Left hindlimb (tissue), 1 donor: ENCODE results near the gene OR7D2.
"Not testable (repeated sequence)": the region's sequence is repeated elsewhere in the genome, so short reads cannot be mapped to it uniquely, and the experiment has no call there.

Source experiments
- DNase-seq: peaks from one replicate; pipeline ENCODE4 v3.0.0-alpha.2; 2018

OR7D2 gene

DNA sequence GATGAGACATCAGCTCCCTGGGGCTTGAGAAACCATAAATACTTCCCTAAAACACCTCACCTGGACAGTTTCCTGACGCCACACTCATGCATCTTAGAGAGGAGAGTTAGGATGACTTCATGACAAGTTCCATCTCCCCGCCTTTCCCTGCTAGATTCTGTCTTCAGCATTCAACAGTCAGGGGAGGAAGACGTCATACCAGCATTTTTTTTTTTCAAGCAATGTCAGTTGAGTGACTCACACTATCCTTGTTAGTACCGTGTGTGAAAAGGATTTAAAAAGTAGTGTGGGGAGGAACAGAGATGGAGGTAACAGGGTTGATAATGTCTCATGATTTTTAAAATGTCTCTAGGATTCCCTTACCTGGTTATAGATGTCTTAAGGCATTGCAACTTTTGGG is at the start of gene OR7D2:
Gene OR7D2, plus strand, starts transcription at position 79 of the 400 bp plus-strand sequence. CDS start 6,803 bp downstream, outside the sequence.
- DNase-seq: no peak

DNA sequence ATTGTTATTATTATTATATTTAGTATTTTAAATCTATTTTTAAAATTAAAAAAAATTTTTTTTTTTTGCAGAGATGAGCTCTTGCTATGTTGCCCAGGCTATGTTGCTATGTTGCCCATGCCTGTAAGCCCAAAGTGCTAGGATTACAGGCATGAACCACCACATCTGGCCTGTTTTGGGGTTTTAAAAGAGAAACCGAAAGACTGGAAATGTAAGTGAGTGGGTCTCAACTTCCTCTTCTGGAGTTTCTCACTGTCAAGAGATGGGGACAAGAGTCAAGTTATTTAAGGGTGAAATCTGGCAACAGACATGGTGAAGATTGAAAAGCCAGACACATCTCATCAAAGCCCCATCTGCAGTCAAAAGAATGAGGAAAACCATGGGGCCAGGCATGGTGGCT is 47.8 kb upstream of the OR7D2 start:
- DNase-seq: no peak

DNA sequence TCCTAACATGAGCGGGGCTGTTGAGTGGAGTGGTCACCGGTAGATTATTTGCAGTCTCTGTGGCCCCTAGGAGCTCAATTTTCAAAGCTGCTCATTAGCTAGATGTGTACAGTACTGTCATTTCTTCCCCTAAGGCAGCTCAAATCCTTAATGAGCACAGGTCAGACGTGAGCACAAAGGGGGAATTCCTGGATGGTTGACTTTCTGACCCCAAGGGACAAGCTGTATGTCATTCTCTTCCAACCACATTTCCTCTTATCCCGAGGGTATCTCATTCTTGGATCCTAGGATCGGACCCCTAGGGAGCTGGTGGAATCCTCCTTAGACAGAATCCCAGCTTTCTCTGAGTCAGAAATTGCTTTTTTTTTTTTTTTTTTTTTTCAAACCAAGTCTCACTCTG is 46.4 kb upstream of the OR7D2 start:
- DNase-seq: no peak

DNA sequence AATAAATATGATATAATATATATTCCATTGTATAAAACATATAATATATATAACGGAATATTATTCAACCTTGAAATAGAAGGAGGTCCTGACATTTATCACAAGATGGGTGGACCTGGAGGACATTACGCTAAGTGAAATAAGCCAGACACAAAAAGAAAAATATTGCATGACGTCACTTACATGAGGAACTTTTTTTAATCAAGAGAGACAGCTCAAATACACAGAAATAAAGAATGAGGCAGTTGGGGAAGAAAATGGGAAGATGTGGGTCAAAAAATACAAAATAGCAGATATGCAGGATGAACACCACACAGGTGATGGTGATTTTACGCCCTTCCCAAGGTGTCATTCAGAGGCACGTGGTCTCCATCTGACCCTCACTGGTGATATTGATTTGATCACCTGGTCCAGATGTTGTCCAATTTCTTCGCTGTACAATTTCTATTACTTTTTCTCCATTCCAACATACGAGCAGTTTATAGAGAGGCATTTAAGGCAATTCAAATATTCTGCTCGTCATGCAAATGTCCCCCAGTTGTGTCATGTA is 39.1 kb upstream of the OR7D2 start:
- no peak for DNase-seq

DNA sequence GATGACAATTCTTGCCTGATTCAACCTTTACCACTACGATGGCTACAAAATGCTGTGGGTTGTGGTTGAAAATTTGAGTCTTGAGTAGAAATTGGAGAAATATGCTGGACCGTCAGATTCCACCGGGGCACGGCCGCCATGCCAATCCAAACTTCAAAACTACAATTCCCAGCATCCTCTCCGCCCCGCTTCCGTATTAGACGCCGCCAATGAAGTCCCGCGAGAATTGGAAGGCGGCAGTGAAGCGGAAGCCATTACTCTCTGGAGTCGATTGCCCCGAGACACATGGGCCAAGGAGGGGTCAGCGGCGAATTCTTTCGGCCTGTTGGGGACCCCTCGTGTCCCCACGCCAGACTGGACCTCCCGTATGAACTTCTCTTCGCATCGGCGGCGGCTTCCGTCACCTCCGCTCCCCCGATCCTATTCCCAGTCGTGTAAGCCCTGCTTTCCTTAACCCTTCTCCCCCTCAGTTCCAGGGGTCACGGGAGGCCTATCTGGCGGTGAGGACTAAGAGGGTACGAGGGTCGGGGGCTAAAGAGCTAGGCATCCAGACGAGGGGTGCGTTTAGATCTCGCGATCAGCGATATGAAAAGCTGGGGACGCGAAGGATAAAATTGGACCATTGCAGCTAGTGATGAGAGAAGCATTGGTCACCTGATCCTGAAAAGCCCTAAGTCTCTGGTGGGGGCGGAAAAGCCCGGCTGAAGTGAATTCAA is 38.5 kb upstream of the OR7D2 start, which contains the start of gene ZNF317:
Gene ZNF317, plus strand, starts transcription at position 239 of the 716 bp plus-strand sequence. CDS start 15,620 bp downstream, outside the sequence.
- DNase-seq: peak; percentile 92

DNA sequence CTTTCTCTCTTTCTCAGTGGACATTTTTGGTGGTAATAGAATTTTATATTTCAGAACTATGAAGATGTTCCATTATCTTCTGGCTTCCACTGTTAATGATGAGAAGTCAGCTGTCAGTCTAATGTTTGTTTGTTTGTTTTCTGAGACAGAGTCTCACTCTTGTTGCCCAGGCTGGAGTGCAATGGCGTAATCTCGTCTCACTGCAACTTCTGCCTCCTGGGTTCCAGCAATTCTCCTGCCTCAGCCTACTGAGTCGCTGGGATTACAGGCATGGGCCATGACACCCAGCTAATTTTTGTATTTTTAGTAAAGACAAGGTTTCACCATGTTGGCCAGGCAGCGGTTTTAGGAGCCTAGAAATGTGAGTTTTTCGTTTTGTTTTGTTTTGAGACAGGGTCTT is 33.9 kb upstream of the OR7D2 start:
- no peak for DNase-seq

DNA sequence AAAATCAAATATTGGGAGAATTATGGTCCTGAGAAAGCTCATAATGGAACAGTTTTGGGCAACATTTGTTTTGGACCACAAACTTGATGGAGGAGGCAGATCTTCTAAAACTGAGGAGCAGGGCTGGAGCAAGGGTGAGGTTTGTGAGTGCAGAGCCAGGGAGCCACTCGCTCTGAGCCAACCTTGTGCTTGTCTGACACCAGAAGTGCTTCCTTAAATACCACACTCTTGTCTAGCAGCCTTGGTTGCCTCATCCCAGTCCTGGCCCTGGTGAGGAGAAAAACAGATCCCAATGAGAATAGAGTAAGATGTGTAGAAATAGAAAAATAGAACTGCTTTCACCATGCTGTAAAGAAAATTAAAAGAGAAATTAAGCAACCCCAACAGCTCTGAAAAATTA is 31.9 kb upstream of the OR7D2 start:
- DNase-seq: no peak

DNA sequence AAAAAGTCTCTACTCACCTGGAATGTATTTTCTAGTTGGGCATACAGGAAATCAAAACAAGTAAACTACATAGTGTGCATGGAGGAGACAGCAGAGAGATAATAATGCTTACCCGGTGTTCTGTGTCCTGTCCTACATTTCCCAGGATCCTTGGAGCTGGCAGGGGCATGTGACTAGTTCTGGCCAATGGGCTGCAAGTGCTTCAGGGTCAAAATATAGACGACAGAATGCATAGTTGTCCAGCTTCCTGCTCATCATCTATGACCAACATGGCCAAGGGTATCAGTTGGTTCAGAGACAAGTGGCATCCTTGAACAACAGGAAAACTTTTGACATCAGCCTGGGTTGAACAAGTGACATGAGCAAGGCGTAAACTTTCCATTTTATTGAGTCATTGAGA is 30.1 kb upstream of the OR7D2 start:
- DNase-seq: no peak

DNA sequence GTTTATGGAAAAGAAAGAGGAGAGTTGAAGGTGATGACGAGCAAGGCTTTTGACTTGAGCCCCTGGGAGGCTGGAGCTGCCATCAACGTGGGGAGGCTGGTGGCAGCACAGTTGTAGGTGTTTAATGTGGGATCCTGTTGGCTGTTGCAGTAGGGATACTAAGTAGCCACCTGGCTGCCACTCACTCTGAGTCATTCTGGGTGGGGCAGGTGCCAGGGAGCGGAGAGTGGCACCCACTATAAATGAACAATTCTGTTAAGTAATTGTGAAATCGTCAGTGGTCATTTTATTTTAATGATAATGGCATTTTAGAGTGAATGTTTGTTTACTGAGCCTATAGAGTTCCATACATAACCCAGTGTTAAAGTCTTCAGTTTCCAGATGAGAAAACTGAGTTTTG is 28.8 kb upstream of the OR7D2 start:
- no peak for DNase-seq

DNA sequence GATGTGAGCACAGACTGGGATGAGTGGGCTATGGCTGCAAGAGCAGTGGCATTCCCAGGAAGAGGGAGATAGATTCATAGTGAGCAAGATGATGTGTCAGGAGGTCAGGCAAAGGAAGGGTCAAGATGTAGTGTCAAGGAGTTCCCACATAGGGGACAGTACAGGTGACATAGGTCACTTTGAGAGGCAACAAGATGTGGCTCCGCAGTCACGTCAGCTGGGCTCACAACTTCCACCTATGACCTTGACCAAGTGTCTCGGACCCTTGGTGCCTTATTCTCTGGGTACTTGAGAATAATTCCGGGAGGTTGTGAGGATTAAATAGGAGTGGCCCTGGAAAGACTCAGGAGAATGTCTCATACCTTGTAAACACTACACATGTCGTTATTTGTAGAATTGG is 28.1 kb upstream of the OR7D2 start:
- DNase-seq: no peak

DNA sequence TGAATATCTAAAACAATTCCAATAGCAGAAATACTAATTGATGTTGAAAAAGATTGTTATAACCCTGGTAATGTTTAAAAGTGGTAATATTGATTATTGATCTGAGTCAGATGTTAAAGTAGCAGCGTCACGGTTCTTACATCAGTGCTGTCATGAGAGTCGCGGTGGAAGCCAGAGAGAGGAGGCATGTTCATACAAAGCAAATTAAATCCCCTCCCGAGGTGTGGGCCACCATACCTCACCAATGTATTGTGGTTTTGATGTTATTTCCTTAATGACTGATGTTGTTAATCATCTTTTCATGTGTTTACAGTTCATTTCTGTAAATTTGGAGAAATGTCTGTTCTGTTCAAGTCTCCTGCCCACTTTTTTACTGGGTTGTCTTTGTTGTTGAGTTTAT is 27.4 kb upstream of the OR7D2 start:
- DNase-seq: no peak

DNA sequence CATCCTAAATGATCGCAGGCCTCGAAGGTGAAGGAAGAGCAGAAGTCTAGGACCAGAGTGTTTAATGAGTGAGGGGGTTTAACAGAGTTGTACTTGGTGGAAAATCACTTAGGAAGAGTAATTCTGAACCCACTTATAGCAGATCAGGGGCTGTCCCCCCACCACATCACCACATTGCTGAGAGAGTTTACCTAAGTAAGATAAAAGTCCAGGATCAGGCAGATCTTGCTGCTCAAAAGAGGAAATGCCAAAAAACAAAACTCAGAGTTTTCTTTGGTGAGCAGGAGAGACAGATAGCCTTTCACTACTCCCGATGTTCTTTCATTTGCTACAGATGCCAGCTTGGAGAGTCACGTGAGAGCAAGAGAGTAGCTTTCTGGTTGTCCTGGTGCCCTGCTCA is 23.2 kb upstream of the OR7D2 start:
- no peak for DNase-seq

DNA sequence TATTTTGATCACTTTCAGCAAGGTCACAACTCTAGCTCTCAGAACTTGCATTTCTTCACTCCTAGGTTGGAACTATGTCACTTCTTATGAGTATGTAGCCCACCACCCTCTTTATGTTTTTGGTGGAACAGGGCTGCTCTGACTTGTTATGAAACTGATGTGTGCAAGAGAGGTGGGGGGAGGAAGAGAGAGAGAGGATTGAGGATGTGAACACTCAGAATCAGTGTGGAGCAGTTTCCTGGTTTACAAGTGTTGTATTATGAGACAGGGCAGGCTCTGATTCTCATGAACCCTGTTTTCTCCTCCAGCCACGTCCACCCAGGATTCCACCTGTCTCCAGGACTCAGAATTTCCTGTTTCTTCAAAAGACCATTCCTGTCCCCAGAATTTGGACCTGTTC is 22.5 kb upstream of the OR7D2 start:
- DNase-seq: no peak

DNA sequence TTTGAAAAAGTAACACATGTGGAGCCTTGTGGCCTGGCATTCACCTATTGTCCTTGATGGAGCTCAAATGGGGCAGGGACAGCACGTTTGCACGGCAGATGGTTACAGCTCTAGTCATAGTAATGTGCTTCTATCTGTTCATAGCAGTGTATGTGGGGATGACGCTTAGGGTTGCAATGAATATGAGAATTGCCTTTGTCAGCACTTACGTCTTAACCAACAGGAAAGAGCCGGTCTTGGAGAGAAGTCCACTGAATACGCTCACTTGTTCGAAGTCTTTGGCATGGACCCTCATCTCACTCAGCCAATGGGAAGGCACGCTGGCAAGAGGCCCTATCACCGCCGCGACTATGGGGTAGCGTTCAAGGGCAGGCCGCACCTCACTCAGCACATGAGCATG is 18.9 kb upstream of the OR7D2 start:
- no peak for DNase-seq

DNA sequence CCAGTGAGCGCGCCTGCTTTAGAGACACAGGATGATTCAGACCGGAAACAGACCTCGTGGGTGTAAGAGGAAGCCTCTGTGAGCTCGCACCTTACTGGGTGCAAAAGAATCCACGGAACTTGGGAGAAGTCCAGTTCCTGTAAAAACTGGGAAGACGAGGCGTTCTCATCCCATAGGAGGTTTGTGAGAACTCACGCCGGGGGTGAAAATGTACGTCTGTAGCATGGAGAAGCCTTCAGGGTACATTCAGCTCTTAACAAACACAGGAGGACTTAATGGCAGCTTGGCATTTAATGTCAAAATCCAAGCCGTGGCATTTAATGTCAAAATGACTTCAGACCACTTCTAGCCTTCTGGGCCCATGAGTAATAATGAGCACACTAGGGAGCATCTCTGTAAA is 17.4 kb upstream of the OR7D2 start:
- DNase-seq: no peak

DNA sequence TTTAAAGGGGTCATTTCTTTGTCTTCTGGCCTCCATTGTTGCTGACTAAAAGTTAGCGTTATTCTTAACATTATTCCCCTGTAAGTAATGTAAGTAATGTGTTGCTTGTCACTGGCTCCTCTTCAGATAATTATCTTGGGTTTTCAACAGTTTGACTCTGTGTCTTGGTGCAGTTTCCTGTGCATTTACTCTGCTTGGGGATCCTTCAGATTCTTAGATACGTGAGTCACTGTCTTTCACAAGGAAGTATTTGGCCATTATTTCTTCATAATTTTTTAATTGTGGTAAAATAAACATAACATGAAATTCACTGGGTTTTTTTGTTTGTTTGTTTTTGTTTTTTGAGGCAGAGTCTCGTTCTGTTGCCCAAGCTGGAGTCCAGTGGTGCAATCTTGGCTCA is 13.5 kb upstream of the OR7D2 start:
- DNase-seq: no peak

DNA sequence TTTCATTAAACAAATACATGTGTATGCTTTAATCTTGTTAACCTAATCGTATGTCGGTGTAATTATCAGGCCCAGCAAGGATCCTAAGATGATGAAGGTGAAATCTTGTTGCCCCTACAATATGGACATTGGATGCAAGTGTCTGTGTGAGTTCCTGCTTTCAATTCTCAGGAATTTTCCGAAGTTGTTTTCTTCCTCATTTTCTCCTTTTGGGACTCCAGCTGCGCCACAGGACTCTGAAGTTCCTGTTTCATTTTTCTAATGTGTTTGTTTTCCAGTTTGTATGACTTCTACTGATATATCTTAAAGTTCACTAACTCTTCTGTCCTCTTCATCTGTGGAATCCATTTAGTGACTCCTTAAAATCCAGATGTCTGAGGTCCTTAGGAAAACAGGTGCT is 11.9 kb upstream of the OR7D2 start:
- DNase-seq: no peak

DNA sequence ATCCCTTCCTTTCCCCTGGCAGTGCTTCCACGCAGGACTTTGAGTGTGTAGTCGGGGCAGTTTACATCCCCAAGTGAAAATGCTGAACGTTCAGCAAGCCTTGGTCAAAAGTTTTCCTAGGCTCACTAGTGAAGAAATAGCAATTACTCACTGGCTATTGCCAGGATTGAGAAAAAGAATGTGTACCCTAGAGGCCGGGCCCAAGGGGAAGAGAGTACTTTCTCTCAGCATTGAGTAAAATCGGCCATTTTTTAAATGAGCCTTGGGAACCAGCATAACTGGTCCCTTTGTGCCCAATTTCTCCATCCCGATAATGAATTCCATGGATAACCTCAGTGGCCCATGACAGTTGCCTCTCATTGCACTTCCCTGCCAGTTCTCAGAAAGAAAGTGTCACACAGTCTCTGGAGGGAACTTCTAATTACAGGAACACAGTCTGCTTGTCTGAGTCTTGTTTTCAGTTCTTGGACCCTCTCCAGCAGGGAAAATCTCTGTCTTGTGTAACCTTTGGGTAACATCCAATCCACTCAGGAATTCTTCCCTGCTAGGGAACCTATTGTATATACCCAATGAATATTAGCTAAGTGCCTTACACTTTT is 7.3 kb upstream of the OR7D2 start:
- DNase-seq: no peak

DNA sequence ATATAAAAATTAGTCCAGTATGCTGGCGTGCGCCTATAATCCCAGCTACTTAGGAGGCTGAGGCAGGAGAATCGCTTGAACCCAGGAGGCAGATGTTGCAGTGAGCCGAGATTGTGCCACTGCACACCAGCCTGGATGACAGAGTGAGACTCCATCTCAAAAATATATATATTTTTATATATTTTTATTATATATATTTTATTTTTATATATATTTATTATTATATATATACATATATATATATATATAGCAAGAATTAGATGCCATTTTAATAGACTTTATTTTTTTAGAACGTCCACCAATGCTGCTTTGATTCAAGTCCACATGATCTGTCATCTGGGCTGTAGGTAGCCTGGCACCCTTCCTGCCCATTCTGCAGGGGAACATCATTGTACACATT is 3.5 kb upstream of the OR7D2 start:
- DNase-seq: no peak

DNA sequence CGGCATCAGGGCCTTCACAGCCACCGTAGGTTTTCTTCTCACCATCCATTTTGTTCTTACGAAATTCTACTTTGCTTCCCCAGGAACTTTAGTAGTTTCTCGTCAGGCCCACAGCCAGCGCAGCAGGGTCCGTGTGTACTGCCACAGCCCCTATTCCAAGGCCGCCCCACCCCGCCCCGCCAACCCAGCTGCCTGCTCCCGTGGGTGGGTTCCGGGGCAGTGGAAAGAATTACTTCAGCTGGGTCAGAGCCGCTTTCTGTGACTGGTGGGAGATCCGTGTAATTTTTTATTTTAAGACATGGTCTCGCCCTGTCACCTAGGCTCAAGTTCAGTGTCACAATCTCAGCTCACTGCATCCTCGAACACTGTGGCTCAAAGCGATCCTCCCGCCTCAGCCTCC is 4.2 kb downstream of the OR7D2 start:
- DNase-seq: no peak

DNA sequence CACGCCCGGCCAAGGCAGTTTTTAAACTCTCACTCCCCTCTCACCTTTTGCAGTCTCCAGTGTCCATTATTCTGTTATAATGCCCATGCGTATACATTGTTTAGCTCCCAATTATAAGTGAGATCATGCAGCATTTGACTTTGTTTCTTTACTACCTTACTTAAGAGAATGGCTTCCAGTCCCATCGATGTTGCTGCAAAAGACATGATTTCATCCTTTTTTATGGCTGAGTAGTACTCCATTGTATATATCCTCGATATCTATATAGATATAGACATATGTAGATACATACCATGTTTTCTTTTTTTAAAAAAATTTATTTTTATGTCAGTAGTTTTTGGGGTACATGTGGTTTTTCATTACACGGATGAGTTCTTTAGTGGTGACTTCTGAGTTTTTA is 8.4 kb downstream of the OR7D2 start:
- no peak for DNase-seq

DNA sequence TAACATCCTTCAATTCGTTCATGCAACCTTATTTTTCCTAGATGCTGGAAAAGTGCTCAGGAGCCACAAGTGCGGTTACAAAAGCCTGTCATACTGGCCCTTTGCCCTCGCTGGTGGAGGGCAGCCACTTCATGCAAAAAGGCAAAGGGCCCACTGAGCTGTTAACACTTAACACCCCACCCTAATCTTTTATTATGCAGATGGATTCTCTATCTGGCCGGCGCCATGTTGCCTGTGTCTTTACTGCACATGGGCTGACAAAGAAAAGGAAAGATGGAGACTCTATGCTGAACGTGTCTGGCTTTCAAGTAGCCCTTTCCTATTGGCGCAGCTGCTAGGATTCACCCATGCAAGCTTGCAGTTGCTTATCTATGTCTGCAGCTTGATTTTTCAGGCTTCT is 10.8 kb downstream of the OR7D2 start:
- DNase-seq: no peak

DNA sequence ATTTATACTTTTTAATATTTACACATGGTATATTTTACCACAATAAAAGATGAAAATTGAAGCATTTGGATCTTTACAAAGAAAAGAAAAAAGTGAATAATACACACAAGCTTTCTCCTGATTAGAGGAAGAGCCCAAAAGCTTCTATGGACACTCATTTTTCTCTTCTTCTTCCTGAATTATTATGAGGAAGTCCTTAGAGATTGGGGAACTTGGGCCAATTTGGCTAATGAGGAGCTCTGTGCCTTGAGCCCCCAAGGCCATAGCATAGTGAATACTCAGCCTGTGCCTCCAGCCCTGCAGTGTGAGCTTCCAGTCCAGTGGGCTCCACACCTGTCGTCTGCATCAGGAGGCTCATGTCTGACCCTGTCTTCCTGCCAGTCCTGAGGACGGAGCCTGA is 19.3 kb downstream of the OR7D2 start:
- not testable (repeated sequence) for DNase-seq

DNA sequence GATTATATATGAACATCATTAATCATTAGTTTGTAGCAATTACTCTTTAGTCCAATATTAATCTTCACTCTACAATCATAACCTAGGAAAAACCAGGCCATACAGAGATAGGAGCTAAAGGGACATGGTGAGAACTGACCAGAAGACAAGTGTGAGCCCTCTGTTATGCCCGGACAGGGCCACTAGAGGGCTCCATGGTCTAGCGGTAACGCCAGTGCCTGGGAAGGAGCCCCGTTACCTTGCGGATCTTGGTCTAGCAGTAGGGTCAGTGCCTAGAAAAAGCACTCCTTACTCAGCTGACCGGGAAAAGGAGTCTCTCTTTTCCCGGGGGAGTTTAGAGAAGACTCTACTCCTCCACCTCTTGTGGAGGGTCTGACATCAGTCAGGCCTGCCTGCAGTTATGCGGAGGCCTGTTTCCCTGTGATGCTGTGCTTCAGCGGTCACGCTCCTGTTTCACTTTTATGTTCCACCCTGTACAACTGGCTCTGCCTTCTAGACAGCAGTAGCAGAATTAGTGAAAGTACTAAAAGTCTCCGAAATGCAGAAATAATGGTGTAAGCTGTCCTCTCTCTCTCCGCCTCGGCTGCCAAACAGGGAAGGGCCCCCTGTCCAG is 26.8 kb downstream of the OR7D2 start:
- peak; percentile 63 for DNase-seq
